Left lung (tissue), 10 donors: ENCODE data around the gene FAM240A. TPM values are rescaled to one million over a fixed set of nuclear protein-coding genes. Genes with fewer than 3 reads are reported as not detected.

Experiments used
- ATAC-seq: fragments of 200-7000 bp; cut with Tn5 transposase; one replicate; pipeline ENCODE4 v1.9.1; 2020; ENCODE audit warnings: moderate library complexity
- DNase-seq, 4 donors: peaks; one replicate each; pipeline ENCODE4 v3.0.0-alpha.2; 2013 to 2020
- H3K27ac ChIP-seq, 2 donors: fragments of 200-600 bp; sonication (generic) in 1 of 2; one replicate each; pipeline versions ENCODE4 v1.5.0 to v1.8.0; 2020 to 2021
- H3K27me3 ChIP-seq, 2 donors: fragments of 200-600 bp; sonication (generic) in 1 of 2; one replicate each; pipeline versions ENCODE4 v1.5.0 to v1.8.0; 2020 to 2021
- H3K36me3 ChIP-seq, 2 donors: fragments of 200-600 bp; sonication (generic) in 1 of 2; one replicate each; pipeline versions ENCODE4 v1.5.0 to v1.8.0; 2020 to 2021
- H3K4me1 ChIP-seq, 2 donors: fragments of 200-600 bp; one replicate each; pipeline ENCODE4 v1.8.0; 2021
- H3K4me3 ChIP-seq, 2 donors: fragments of 200-600 bp; sonication (generic) in 1 of 2; one replicate each; pipeline versions ENCODE4 v1.5.0 to v1.8.0; 2020 to 2021; ENCODE audit warnings: mild to moderate bottlenecking in 1 of 2
- H3K9me3 ChIP-seq, 2 donors: fragments of 200-600 bp; sonication (generic) in 1 of 2; one replicate each; pipeline versions ENCODE4 v1.5.0 to v1.8.0; 2020 to 2021
- intact Hi-C, 2 donors: fragments of 100-400 bp; cut with DNase I; formaldehyde crosslinking; loops; one replicate each; pipeline versions ENCODE4 v1.11.2 to v1.14.2; 2022
- polyA plus RNA-seq, 6 donors: library from polyadenylated mRNA; unstranded; fragments of 120-200 nt; gene quantifications; one replicate each; pipeline ENCODE4 v1.2.1, GENCODE V29; 2013; ENCODE audit not compliant: insufficient read length in 6 of 6
- total RNA-seq, 2 donors: library from RNA; stranded (reverse); fragmentation: NEBNext Ultra II Directional; extraction: Animal tissue kit (Norgen Biotek cat#: 25700); gene quantifications; one replicate each; pipeline ENCODE4 v1.2.1, GENCODE V29; 2021
- TF ChIP-seq, protein P1 (sequence below), 2 donors: fragments of 200-600 bp; sonication (generic) in 1 of 2; IDR thresholded peaks; one replicate each; pipeline versions ENCODE4 v1.5.0 to v1.8.0; 2021; ENCODE audit warnings: antibody characterized with exemption in 2 of 2
- donor health status: DM: no; HTN: yes; CAD: no.
- donor health status: DM: no; HTN: no; CAD: no.

FAM240A gene
- total and polyA plus RNA-seq, 8 donors = not detected

DNA sequence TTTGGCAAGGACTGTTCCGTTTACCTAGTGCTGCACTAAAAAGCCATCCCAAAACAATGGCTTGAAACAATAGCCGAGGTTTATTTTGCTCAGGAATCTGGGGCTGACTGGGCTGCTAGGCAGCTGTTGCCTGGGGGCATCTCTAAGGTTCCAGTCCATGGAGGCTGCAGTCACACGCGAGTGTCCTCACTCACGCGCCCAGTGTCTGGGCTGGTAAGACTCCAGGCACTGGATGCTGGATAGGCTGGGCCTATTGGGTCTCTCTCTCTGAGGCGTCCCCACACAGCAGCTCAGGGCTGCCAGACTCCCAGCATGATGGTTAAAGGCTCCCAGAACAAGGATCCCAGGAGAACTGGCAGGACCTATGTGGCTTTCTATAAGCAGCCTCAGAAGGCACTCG, 47.0 kb downstream of the FAM240A start:
- TF ChIP-seq, protein P1, sequence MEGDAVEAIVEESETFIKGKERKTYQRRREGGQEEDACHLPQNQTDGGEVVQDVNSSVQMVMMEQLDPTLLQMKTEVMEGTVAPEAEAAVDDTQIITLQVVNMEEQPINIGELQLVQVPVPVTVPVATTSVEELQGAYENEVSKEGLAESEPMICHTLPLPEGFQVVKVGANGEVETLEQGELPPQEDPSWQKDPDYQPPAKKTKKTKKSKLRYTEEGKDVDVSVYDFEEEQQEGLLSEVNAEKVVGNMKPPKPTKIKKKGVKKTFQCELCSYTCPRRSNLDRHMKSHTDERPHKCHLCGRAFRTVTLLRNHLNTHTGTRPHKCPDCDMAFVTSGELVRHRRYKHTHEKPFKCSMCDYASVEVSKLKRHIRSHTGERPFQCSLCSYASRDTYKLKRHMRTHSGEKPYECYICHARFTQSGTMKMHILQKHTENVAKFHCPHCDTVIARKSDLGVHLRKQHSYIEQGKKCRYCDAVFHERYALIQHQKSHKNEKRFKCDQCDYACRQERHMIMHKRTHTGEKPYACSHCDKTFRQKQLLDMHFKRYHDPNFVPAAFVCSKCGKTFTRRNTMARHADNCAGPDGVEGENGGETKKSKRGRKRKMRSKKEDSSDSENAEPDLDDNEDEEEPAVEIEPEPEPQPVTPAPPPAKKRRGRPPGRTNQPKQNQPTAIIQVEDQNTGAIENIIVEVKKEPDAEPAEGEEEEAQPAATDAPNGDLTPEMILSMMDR (IDR thresholded peaks at IDR 0.05) = no peak
- no peak overlapping the region for H3K27ac ChIP-seq
- no peak for ATAC-seq
- H3K36me3 ChIP-seq = no peaks in the 10 kb centered on the region
- no peak overlapping the region for H3K4me3 ChIP-seq
- no peaks in the 10 kb centered on the region for H3K9me3 ChIP-seq
- peaks cover 0 to 5% of the 10 kb centered on the region in 2 donors for H3K4me1 ChIP-seq
- DNase-seq = peak in 1 of 4 donors; percentile 34
- intact Hi-C loops = no loop called here
- no peaks in the 10 kb centered on the region for H3K27me3 ChIP-seq

DNA sequence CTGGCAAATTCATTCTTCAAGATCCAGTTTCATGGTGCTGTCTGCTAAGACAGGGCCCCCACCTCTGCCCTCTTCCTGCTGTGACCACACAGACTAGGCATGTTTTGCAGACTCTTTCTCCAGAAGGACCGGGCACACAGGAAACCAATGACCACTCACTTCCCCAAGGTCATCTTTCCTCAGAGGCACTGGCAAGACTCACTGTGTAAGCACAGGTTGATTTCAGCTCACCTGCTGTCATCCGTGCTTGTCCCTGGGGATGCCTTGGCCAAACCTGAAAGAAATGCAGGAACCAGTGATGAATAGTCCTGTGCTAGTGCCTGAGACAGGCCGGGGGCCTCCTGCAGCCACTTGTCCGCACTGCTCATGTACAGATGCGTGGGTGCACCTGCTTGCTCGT, 47.7 kb downstream of the FAM240A start:
- intact Hi-C loops = no loop called here
- H3K4me3 ChIP-seq = no peak overlapping the region
- peaks cover 0 to 5% of the 10 kb centered on the region in 2 donors for H3K4me1 ChIP-seq
- no peaks in the 10 kb centered on the region for H3K9me3 ChIP-seq
- H3K36me3 ChIP-seq = no peaks in the 10 kb centered on the region
- ATAC-seq = no peak
- peak in 1 of 4 donors; percentile 37 for DNase-seq
- H3K27me3 ChIP-seq = no peaks in the 10 kb centered on the region
- no peak overlapping the region for H3K27ac ChIP-seq
- TF ChIP-seq, protein P1 (IDR thresholded peaks at IDR 0.05) = no peak

DNA sequence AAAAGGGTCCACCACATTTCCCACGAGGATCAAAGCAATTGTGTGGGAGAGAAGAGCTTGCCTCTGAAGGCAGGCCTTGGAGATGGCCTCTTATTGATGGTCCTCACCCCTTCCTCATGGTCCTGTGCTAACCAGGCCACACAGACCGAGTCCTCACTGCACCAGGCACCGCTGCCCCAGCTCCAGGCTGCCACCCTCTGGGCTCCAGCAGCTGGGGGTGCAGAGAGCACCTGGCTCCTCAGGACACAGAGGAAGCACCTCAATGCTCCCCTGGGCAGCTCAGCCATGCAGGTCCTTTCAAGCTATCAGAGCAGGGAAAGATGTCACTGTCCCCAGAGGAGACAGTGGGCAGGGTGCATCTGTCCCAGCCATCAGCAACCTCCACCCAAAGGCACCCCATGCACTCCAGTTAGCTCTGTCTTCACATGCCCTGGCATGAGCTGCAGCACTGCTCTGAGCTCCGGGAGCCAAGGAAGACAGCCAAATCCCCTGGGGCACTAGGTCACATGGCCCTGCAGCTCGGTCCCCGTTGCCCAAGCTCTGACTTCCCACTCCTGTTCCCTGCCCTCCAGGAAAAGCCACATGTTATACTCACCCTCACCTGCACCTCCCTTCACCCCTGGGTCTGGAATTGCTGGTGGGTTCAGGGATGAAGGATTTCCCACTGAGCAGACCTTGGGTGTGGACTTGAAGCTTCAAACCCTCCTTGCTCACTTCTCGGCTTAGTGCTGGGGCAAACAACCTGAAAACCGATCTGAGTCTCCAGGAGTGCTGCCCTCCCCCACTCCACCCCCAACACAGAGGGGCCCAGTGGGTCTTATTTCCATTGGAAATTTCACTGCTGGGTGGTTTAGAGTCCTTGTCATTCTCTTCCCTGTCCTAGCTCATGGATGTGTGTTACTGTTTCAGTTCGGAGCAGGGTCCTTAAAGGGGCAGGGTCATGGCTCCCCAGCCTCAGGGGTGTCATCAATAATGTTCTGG, 48.5 kb downstream of the FAM240A start:
- no peaks in the 10 kb centered on the region for H3K36me3 ChIP-seq
- peak in 1 of 4 donors; percentile 36 for DNase-seq
- H3K27ac ChIP-seq = no peak overlapping the region
- no peak overlapping the region for H3K4me3 ChIP-seq
- no peaks in the 10 kb centered on the region for H3K27me3 ChIP-seq
- intact Hi-C loops = no loop called here
- no peaks in the 10 kb centered on the region for H3K9me3 ChIP-seq
- TF ChIP-seq, protein P1 (IDR thresholded peaks at IDR 0.05) = no peak
- ATAC-seq = no peak
- H3K4me1 ChIP-seq = peaks cover 0 to 5% of the 10 kb centered on the region in 2 donors

DNA sequence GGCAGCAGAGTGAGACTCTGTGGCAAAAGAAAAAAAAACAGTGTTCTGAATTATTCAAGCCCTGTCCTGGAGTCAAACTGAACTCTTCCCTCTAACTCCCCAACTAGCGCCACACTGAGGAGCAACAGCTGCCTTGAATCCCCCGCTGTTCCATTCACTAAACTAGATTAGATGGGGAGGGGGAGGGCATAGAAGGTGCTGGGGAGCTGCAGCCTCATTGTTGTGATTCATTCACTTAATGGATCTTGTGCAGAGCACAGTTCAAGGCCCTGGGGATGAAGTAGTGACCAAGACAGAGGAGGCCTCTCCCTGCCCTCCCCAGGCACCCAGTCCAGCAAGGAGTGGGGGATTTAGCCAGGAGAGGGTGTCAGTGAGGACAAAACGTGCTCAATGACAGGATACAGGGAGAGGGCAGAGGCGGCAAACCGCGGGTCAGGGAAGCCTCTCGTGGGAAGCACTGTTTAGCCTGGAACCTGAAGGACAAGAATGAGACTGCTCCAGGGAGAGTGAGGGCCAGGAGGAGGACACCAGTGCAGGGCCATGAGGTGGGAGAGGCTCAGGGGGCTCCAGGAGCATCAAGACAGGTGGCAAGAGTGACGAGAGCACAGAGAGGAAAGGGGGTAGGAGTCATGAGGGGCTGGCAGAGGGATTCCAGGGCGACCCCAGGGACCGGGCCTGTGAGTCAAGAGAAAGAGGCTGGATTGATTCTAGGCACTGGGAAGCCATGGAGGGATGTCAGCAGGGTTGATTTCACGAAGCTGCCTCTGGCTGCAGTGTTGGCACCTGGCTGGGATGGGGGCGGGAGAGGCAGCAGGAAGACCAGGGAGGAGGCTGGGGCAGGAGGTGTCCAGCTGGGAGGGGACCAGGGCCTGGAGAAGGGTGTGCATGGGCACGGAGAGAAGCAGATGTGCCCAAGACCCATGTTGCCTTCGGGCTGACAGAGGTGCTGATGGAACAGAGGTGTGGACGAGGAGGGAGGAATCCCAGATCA, 49.7 kb downstream of the FAM240A start:
- Histone ChIP-seq H3K27me3 (no peaks in the 10 kb centered on the region), H3K27ac (no peak overlapping the region), H3K36me3 (no peaks in the 10 kb centered on the region), H3K9me3 (no peaks in the 10 kb centered on the region), H3K4me3 (no peak overlapping the region), H3K4me1 (peaks cover 0 to 5% of the 10 kb centered on the region in 2 donors)
- TF ChIP-seq, protein P1 (IDR thresholded peaks at IDR 0.05) = no peak
- DNase-seq = peak in 1 of 4 donors; percentile 61
- ATAC-seq = no peak
- intact Hi-C loops = no loop called here
